HG03432 (cell line): Measurements from ENCODE around the gene FARS2.

ENCODE experiments used
- ATAC-seq: cut with Tn5 transposase; IDR thresholded peaks from one replicate; pipeline ENCODE4 v1.9.1; 2021; ENCODE audit warnings: mild to moderate bottlenecking, moderate library complexity; ENCODE audit not compliant: unreplicated experiment

FARS2 gene

DNA sequence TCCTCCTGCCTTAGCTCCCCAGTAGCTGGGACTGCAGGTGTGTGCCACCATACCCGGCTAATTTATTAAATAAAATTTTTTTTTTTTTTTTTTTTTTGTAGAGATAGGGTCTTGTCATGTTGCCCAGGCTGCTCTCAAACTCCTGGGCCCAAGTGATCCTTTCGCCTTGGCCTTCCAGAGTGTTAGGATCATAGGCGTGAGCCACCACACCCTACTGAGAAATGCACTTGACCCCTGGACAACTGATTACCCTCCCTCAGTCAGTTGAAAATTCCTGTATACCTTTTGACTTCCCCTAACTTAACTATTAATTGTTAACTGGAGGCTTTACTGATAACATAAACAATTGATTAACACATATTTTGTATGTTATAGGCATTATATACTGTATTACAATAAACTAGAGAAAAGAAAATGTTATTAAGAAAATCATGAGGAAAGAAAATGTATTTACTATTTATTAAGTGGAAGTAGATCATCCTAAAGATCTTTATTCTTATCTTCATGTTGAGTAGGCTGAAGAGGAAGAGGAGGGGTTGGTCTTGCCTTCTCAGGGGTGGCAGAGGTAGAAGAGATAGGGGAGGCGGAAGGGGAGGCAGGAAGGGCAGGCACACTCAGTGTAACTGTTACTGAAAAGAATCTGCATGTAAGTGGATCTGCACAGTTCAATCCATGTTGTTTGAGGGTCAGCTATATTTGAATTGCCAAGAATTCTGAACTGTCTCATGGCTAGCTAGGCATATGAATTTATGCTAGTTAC lies 104.3 kb downstream of the FARS2 start:
- ATAC-seq = no peak

GRCh38 chr6:5366941-5367340 lies 105.6 kb downstream of the FARS2 start:
- no peak for ATAC-seq

GRCh38 chr6:5367510-5367909 lies 106.2 kb downstream of the FARS2 start:
- ATAC-seq = no peak

DNA sequence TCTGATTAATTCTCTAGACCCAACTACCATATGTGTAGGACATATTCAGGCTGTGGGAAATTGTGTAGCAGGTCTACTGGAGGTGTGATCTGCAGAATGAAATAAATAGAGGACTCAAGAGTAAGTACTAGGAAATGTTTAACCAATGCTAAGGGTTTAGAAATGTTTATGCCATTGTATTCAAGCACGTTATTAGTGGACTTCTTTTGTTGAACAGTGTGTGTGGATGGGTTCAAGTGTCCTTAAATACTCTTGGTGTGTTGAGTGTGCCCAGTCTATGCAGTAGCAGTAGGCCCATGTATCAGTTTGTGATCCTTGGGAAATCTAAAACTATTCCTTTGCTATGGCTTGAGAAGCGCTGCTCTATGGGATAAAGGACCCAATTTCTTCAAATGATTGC lies 112.1 kb downstream of the FARS2 start:
- no peak for ATAC-seq

DNA sequence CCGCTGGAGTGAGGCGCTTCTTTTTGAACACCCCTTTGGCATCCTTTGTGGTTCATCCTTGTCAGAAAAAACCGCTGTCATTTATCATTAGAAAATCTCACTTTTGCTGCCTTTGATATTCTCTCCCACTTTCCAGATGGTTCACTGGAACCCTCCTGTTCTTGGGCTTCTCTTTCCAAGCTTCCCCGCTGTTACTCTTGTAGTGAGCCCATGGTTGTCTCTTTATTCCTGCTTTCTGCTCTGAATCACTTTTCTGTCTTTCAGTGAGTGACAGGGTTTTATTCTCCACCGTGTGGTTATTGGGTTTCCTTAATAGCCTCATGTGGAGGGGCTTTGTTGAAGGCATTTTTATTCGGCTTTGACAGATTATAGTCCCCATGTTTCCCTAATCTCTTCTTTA lies 117.0 kb downstream of the FARS2 start:
- no peak for ATAC-seq

DNA sequence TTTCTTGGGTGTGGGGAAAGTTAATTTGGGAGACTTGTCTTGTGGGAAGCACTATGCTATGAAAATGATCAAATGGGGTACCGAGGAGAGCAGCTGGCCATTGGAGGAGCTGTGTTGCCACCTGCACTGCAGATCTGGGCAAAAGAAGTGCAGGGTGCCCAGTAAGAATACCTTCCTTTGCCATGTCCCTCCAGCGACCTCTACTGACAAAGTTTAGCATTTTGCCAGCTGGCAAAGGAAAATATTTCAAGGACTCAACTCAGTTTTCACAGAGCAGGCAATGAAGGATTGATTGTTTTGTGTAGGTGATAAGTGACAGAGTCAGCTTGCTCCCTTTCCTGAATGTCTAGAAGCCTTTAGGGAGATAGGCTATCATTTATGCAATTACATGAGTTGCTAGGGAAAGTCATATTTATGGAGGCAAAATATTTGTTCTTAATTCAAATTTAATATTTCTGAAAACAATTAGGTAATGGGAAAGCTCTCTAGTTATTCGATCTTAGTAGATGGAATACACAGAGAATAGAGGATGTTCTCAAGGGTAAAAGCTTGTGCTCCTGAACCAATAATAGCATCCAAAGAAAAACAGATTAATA lies 118.4 kb downstream of the FARS2 start:
- no peak for ATAC-seq

- ATAC-seq = no peak
These were observed 122.5 kb downstream of the FARS2 start for GRCh38 chr6:5383856-5384255.

DNA sequence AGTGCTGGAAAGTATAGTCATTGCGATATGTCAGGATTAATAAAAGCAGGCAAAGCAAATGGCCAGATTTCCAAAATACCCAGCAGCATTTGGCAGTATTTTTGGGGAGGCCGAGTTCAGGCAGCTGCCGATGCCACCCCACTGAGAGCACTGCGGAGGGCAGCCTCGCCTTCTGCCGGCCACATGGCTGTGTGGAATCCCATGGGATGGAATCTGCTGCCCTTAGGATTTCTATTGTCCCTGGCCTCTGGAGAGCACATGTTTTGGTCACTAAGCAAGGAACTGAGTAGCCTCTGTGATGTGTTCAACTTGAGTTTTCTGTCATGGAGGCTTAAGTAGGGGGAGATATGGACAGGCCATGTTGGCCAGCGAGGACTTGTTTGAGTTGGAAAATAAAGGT lies 123.0 kb downstream of the FARS2 start:
- no peak for ATAC-seq

DNA sequence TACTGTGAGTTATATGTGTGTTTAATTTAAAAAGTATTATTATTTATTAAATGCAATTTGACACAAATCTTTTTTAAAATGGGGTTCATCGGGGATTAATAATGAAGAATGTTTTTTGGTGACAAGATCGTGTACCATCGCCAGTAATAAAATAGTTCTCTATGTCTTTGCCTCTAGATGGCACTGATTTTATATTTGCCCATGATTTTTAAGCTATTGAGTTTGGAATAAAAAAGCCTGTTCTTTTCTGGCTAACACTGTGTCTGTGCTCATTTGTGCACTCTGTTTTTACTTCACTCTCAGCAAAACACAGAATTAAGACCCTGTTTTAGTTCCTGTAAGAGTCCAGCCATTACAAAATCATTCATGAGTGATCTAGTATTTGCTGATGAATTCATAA lies 127.0 kb downstream of the FARS2 start:
- ATAC-seq = no peak

GRCh38 chr6:5389086-5389745 lies 127.9 kb downstream of the FARS2 start:
- no peak for ATAC-seq

DNA sequence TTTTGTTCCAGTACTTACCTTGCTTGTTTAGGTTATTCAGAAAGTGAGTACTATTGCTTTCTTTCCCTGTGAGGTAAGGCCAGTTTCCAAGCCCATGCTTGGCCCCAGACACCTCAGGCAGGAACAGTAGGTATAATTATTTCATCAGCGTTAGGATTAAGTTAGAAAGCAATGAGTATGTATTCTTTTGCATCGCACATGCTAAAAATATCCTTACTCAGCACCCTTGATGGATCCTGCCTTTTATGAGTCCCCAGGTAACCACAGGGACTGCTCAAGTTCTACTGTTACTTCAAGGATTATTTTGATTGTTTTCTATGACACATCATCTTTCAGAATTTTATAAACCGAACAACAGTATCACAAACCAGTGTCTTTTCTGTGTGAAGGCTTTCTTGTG lies 128.9 kb downstream of the FARS2 start:
- no peak for ATAC-seq

DNA sequence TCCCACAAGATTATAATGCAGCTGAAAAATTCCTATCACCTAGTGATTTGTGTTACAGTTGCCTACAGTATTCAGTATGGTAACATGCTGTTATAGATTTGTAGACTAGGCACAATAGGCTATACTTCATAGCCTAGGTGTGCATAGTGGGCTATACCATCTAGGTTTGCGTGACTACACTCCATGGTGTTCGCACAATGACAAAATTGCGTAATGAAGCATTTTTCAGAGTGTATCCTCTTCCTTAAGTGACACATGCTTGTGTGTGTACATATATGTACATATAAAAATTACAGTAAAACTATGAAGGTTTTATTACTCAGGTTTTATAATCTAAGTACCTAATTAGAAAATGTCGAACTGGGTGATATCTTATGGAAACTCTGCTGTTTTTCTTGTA lies 133.0 kb downstream of the FARS2 start:
- ATAC-seq = no peak

- no peak for ATAC-seq
These were observed 134.4 kb downstream of the FARS2 start for GRCh38 chr6:5395719-5396118.

DNA sequence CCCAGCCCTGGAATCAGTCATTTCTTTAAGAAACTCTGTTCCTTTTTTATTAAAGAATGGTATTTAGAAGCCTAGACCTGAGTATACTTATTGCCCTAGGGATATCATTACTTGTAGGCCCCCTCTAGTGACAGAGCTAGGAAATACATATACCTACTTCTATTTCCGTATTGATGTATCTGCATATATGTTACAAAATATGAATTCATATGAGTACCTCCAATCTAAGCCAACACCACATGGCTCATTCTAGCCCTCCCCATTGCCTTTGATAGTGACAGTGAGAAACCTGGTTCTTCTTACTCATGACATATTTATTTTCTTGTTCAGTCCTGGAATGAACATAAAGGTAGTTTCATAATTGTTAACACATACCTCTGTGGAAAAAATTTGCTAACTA lies 137.2 kb downstream of the FARS2 start:
- no peak for ATAC-seq

DNA sequence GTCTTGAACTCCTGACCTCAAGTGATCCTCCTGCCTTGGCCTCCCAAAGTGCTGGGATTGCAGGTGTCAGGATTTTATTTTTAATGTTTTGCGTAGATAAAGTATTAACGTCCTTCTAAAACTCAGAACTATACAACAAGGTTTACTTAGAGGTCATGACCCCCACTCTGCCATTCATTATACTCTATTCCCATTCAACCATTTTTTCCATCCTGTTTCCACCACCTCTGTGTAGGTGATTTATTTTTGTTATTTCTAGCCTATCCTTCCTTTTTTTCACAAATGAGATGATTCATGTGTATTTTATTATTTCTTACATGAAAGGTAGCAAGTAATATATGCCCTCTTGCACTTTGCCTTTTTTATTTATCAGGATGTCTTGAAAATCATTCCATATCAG lies 138.1 kb downstream of the FARS2 start:
- ATAC-seq = no peak

GRCh38 chr6:5401845-5402738 lies 140.8 kb downstream of the FARS2 start:
- no peak for ATAC-seq

DNA sequence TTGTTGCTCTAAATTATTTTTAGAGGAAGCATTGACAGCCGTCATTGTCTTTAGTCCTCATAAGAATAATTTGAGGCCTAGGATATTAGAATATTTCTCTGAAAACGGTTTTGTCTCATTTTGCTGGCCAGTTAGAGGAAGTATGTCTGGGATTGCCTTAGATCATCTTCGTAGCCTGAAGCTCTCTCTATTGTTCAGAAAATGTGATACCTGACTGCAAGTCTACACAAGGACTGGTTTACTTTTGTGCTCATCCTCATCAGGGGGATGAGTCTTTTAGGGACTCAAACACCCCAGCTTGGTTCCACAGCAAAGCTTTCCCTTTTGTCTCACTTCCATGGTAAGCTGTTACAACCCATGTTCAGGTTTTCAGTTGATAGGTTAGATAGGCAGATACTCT lies 141.8 kb downstream of the FARS2 start:
- no peak for ATAC-seq

DNA sequence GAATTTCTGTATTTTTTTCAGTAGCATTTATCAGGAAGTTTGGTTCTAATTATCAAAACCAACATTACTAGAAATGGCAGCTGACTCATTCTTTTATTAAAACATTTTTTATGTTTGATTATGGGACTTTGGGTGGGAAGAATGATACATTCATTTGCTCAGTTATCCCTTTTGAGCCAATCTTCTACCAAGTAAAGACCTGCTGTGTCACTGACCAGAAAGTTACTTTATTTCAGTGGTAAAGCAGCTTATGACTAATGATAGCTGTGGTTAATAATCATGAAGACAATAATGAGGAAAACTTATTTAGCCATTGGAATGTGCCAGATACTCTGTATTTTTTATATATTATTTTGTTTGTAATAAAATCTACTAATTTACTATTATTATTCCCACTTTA lies 142.3 kb downstream of the FARS2 start:
- no peak for ATAC-seq

- ATAC-seq = no peak
These were observed 144.7 kb downstream of the FARS2 start for GRCh38 chr6:5405976-5406375.

GRCh38 chr6:5411414-5411813 lies 150.1 kb downstream of the FARS2 start:
- no peak for ATAC-seq

DNA sequence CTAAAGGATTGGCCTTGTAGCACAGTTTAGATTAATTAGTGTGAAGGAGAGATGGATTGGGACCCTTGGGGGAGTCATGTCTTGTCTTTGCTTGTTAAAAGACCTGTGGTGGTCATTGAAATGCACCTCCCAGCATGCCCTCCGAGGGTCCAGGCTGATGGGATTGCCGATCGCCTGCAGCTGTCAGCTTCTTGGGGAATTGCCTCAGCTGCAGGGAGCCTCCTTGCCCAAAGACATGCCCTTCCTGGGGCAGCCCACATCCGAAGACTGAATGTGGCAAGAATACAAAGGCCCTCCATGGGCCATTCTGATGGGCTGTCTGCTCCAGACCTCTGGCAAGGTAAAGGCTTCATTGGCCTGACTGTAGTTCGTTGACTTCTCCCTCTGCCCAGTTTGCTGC lies 150.7 kb downstream of the FARS2 start:
- no peak for ATAC-seq
